AG04450 (cell line): Measurements from ENCODE around the gene KRT6A. TPM values are rescaled to one million over a fixed set of nuclear protein-coding genes. Genes with fewer than 3 reads are reported as not detected.

Experiments
- CTCF ChIA-PET: fragments of 300-600, 350-600 bp; formaldehyde crosslinking; extraction: SDS; loops from one replicate; lab custom pipeline; 2022; ENCODE audit warnings: antibody characterized with exemption, inconsistent platforms; lab: Charles Lee
- POLR2A ChIA-PET: fragments of 350-600 bp; formaldehyde crosslinking; extraction: SDS; loops from one replicate; lab custom pipeline; 2021; ENCODE audit warnings: antibody characterized with exemption, inconsistent platforms; lab: Yijun Ruan, JAX
- DNase-seq: peaks from one replicate; pipeline ENCODE4 v3.0.0-alpha.2; 2011; ENCODE audit warnings: low read depth, low spot score
- H3K27ac ChIP-seq: one replicate; pipeline ENCODE4 v1.5.1; 2012; ENCODE audit warnings: low read depth, low read length, control low read depth
- H3K27me3 ChIP-seq: one replicate; pipeline ENCODE4 v1.6.0; 2012; ENCODE audit warnings: low read length; ENCODE audit not compliant: control insufficient read depth, insufficient read depth
- H3K4me3 ChIP-seq: 2 replicates; pipeline ENCODE4 v1.5.1; 2011; ENCODE audit warnings: mild to moderate bottlenecking, low read depth, low read length, control low read depth
- H3K9me3 ChIP-seq: 2 replicates; pipeline ENCODE4 v1.5.1; 2012; ENCODE audit warnings: low read length; ENCODE audit not compliant: control insufficient read depth, insufficient read depth
- CTCF ChIP-seq: IDR thresholded peaks from 2 replicates; pipeline ENCODE4 v1.5.1; 2011; ENCODE audit warnings: low read depth, low read length, control low read depth, inconsistent platforms
- polyA plus RNA-seq: library from polyadenylated mRNA; depleted of rRNA; stranded (reverse); fragments of >200 nt; gene quantifications from 2 replicates; pipeline ENCODE4 v1.2.3, GENCODE V29; 2011

KRT6A gene
- polyA plus RNA-seq, 1 experiment = not detected

DNA sequence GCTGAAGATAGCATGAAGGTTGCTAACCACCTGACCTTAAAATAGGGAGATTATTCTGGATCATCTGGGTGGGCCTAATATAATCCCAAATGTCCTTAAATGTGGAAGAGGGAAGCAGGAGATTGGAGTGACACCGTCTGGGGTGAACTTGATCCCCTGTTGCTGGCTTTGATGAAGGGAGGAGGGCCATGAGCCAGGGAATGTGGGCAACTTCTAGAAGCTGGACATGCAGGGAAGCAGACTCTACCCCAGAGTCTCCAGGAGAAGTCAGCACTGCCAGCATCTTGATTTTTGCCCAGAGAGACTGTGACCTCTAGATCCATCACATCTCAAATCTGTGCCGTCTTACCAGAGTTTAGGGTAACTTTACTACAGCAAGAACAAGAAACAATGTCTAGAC, 36.4 kb upstream of the KRT6A start:
- Histone ChIP-seq H3K9me3 (no peaks in the 10 kb centered on the region), H3K27ac (no peak overlapping the region), H3K27me3 (peaks cover 18% of the 10 kb centered on the region), H3K4me3 (no peak overlapping the region)
- ChIA-PET POLR2A (no interaction called here), CTCF (no interaction called here)
- DNase-seq = no peak
- no peak for TF ChIP-seq CTCF

DNA sequence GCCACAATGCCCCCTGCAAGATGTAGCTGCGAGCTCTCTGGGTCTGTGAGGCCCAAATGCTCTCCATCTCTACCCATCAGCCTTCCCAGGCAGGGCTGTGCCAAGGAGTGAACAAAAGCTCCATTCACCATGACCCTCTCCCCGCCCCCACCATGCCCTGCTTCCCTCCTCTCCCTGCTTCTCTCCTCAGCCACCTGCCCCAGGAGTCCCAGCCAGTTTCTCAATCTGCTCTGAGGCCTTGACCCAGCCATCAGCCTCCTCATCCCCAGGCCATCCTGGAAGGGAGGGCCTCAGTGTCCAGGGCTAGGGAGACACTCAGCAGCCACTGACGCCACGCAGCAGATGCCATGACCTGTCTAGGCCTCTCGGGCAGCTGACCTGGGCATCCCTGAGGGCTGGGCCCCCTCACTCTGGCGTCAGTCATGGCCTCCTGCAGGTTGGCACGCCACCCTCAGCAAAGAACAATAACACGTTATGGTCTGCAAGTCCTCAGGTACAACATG, 35.6 kb upstream of the KRT6A start:
- Histone ChIP-seq H3K27me3 (peaks cover 16% of the 10 kb centered on the region), H3K27ac (no peak overlapping the region), H3K4me3 (no peak overlapping the region), H3K9me3 (no peaks in the 10 kb centered on the region)
- TF ChIP-seq CTCF = no peak
- no peak for DNase-seq
- ChIA-PET POLR2A (no interaction called here), CTCF (no interaction called here)

GRCh38 chr12:52527121-52527800, 34.2 kb upstream of the KRT6A start:
- ChIA-PET POLR2A (no interaction called here), CTCF (no interaction called here)
- H3K9me3 ChIP-seq = no peaks in the 10 kb centered on the region
- H3K27me3 ChIP-seq = peaks cover 14% of the 10 kb centered on the region
- H3K27ac ChIP-seq = no peak overlapping the region
- TF ChIP-seq CTCF = no peak
- no peak for DNase-seq
- no peak overlapping the region for H3K4me3 ChIP-seq

DNA sequence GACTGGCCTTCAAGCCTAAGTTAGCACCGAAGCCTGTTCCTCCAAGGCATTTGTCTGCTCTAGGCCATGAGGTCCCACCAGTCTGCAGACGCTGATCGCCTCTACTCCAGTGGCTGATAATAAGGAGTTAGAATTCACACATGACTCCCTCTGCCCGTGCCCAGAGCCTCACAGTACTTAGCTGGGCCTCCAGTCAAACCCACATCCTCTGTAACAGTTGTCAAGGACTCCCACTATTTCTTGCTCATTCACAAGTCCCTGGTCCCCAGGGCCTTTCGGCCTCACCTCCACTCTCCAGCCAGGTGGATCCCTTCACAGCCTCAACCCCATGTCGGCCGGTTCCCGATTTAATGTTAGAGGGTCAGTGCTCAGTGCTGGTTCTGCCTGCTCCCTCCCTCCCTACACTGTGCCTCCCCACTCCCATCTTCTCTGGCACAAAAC, 33.5 kb upstream of the KRT6A start:
- Histone ChIP-seq H3K27ac (no peak overlapping the region), H3K9me3 (no peaks in the 10 kb centered on the region), H3K27me3 (peaks cover 17% of the 10 kb centered on the region), H3K4me3 (no peak overlapping the region)
- ChIA-PET POLR2A (no interaction called here), CTCF (no interaction called here)
- no peak for TF ChIP-seq CTCF
- no peak for DNase-seq

DNA sequence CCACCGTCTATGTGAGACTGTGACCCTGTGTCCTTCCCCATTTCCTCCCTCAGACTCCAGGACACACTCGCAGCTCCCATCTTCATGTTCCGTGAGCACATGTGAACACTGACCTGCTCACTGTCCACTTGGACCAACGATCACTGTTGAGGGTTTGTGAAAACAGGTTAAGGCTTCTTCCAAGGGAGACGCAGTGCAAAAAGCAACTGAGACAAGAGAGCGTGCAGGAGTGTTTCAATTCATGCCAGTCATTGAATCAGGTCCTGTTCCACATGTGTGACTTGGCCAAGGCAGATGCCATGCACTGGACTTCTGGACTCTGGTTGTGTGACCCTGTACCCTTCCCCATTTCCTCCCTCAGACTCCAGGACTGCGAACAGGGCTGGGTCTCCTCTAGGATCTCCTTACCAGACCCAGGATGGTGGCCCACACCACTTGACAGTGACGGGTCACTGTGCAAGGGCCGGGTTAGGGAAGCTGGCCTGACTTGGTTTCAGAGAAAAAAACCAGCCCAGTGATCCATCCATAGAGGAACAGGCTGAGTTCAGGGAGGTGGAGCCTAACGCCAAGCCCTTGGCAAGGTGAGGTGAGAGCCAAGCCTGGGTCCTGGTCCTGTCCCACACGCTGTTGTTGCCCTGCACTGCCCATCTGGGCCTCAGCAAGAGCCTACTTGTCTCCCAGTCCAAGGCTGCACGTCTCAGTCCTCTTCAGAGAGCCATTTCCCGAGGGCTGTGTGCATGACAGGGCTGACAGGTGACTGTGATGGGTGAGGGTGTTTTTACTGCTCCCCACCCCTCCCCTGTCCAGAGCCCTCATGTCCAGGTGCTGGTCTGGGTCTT, 32.8 kb upstream of the KRT6A start:
- Histone ChIP-seq H3K9me3 (no peaks in the 10 kb centered on the region), H3K4me3 (no peak overlapping the region), H3K27me3 (peaks cover 12% of the 10 kb centered on the region), H3K27ac (no peak overlapping the region)
- no peak for TF ChIP-seq CTCF
- ChIA-PET POLR2A (no interaction called here), CTCF (no interaction called here)
- no peak for DNase-seq
